NCI-H2107 treated with DMSO at 0.1 percent for 48 hours (cell line): ENCODE results near the gene IL19.
"Not testable (repeated sequence)": the region's sequence is repeated elsewhere in the genome, so short reads cannot be mapped to it uniquely, and the experiment has no call there.

Experiments
- DNase-seq: peaks from one replicate; lab custom pipeline; 2025; ENCODE audit not compliant: unreplicated experiment; lab: John Stamatoyannopoulos, UW

Gene IL19

GRCh38 chr1:206772243-206772937 lies 1.8 kb downstream of the IL19 start, which contains the start of gene IL10:
IL10 (minus strand) TSS chr1:206772494; CDS start chr1:206772435, 59 bp downstream.
- no peak for DNase-seq

- DNase-seq, result no peak
These were observed 3.5 kb downstream of the IL19 start for GRCh38 chr1:206774093-206774492.

- no peak for DNase-seq
These were observed 5.7 kb downstream of the IL19 start for GRCh38 chr1:206776229-206776628.

- DNase-seq, result no peak
These were observed 7.5 kb downstream of the IL19 start for GRCh38 chr1:206778031-206778430.

GRCh38 chr1:206778911-206779310 lies 8.3 kb downstream of the IL19 start:
- not testable (repeated sequence) for DNase-seq

- DNase-seq, result no peak
These were observed 9.1 kb downstream of the IL19 start for GRCh38 chr1:206779638-206780037.

- no peak for DNase-seq
These were observed 11.9 kb downstream of the IL19 start for GRCh38 chr1:206782448-206782847.

- DNase-seq, result no peak
These were observed 12.9 kb downstream of the IL19 start for GRCh38 chr1:206783506-206783905.

GRCh38 chr1:206784471-206784903 lies 13.9 kb downstream of the IL19 start:
- DNase-seq, result no peak

GRCh38 chr1:206785182-206785765 lies 14.7 kb downstream of the IL19 start:
- DNase-seq, result no peak

GRCh38 chr1:206786212-206786886 lies 15.8 kb downstream of the IL19 start:
- no peak for DNase-seq

- DNase-seq, result no peak
These were observed 17.3 kb downstream of the IL19 start for GRCh38 chr1:206787891-206788290.

- DNase-seq, result no peak
These were observed 18.0 kb downstream of the IL19 start for GRCh38 chr1:206788487-206789050.

- DNase-seq, result no peak
These were observed 20.1 kb downstream of the IL19 start for GRCh38 chr1:206790502-206791250.

GRCh38 chr1:206792939-206793607 lies 22.5 kb downstream of the IL19 start:
- DNase-seq, result no peak

GRCh38 chr1:206793620-206794019 lies 23.0 kb downstream of the IL19 start:
- DNase-seq, result no peak

GRCh38 chr1:206794294-206794908 lies 23.8 kb downstream of the IL19 start:
- no peak for DNase-seq

GRCh38 chr1:206796116-206796515 lies 25.5 kb downstream of the IL19 start:
- DNase-seq, result no peak

- DNase-seq, result no peak
These were observed 26.4 kb downstream of the IL19 start for GRCh38 chr1:206796981-206797402.
